Right lung (tissue), 5 donors: ENCODE results near the gene PARP6. TPM values are rescaled to one million over a fixed set of nuclear protein-coding genes. Genes with fewer than 3 reads are reported as not detected.

Source experiments
- DNase-seq, 2 donors: peaks; one replicate each; pipeline ENCODE4 v3.0.0-alpha.2; 2013
- polyA plus RNA-seq, 5 donors: library from polyadenylated mRNA; unstranded; fragments of 120-200 nt; gene quantifications; one replicate each; pipeline versions ENCODE4 v1.2.1 to v1.2.3, GENCODE V29; 2013; ENCODE audit warnings: inconsistent platforms in 1 of 5, low replicate concordance in 1 of 5; ENCODE audit not compliant: insufficient read length in 5 of 5, insufficient read depth in 1 of 5

The PARP6 gene
- polyA plus RNA-seq, 5 donors: 110 to 161 (median 124) TPM

- DNase-seq: no peak
Observed at GRCh38 chr15:72200395-72201237, 71.7 kb downstream of the PARP6 start.

DNA sequence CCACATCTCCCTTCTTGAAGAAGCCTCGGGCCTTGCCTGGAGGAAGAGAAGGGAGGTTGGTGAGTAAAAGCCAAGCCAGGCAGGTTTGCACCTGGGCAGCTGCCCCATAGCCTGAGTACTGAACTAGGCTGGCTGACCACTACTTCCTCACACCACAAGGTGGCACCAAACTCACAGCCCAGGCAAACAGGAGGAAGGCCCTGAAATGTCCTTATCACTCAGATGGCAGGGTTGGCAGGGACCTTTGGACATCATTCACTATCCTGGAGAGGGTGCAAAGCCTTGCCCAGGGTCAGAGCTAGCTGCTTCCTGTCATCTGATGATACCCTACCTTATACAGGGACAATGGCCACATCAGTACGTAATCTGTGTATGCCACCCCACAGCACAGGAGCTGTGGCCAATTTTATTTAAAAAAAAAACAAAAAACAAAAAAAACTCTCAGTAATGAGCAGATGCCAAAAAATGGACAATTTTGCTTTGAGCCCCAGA lies 72.6 kb downstream of the PARP6 start:
- peak in 1 of 2 donors; percentile 74 for DNase-seq

DNA sequence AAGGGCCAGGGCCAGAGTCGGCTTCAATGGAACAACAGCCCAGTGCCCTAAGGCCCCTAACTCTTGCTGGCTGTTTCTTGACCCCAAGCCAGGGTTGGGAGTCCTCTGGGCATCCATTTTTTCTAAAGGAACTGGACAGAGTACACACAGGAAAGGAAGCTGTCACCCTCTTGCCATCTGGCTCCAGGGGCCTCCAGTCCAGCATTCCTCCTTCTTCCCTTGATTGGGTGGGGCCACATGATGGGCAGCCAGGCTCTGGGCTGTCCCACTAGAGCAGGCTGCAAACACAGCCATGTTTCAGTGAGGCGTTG lies 73.2 kb downstream of the PARP6 start:
- DNase-seq: no peak

DNA sequence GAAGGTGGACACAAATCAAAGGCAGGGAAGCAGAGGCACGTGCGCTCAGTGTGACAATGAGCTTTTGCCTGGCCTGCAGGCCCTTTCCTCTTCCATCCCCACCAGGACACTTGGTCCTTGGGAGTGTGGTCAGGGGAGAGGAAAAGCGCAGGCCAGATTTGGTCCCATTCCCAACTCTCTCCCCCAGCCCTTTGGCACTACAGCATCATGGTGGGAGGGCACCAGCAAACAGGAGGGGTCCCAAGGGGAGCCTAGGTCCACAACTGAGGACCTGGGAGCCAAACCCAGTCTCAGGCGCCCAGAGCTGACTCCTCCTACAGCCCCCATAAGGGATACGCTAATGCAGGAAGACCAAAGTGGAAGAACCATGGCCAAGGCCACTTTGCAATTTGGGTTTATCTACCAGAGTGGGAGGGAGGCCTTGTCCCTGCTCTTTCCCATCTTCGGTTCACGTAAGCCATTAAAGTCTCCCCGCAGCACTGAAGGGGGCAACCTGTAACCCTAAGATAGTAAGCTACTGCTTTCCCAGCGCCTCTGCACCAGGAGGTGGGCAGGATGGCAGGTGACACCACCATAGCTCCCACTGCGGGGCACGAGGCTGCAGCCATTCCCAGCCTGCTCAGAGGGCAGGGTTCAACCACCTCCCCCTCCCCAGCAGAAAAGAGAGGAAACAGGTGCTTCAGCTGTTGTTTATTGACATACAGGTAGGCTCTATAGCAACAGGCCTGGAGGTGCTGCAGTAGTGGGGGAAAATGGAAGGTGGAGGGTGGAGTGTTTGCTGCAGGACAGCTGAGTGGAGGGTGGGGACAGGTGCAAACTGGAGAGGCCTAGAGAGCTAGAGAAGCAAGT lies 73.8 kb downstream of the PARP6 start:
- no peak for DNase-seq

- DNase-seq: no peak
Observed at GRCh38 chr15:72197460-72198355, 74.6 kb downstream of the PARP6 start, which contains the start of gene GRAMD2A. GRAMD2A (minus strand) TSS chr15:72197787.

- DNase-seq: no peak
Observed at GRCh38 chr15:72197041-72197459, 75.3 kb downstream of the PARP6 start.

GRCh38 chr15:72196409-72197040 lies 75.8 kb downstream of the PARP6 start:
- no peak for DNase-seq

GRCh38 chr15:72195101-72195511 lies 77.2 kb downstream of the PARP6 start:
- DNase-seq: no peak

GRCh38 chr15:72193836-72194396 lies 78.4 kb downstream of the PARP6 start:
- no peak for DNase-seq

DNA sequence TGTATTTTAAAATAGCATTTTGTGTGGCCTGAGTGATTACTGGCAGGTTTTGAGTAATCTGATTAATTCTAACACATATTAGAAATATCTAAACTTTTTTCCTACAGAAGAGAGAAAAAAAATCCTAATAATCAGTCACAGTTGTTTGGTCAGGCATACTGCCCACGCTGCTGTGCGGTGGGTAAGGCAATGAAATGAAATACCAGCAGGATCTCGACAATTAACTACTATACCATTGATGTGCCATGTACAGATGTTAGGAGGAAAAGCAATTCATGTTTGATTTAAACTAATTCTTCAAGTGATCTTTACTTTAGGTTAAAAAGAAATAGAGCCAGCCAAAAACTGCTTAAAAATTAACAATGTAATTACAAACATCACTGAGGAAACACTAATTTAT lies 79.9 kb downstream of the PARP6 start:
- DNase-seq: no peak

Other genes starting within 250 kb of the PARP6 start
- gene MYO9A, start 154.4 kb downstream of the PARP6 start, polyA plus RNA-seq: 10 to 100 TPM; 22.3 to 43.3 (median 38.9) TPM
- gene SENP8, start 154.2 kb downstream of the PARP6 start, polyA plus RNA-seq: 1 to 10 TPM; 4.0 to 5.7 (median 4.8) TPM
- 1 to 10 TPM; 6.0 to 9.6 (median 7.4) TPM for gene GRAMD2A, start 74.8 kb downstream of the PARP6 start, polyA plus RNA-seq
- 100 to 1,000 TPM; 431 to 641 (median 574) TPM for gene PKM, start 41.4 kb downstream of the PARP6 start, polyA plus RNA-seq
- 1 to 10 TPM; 1.8 to 3.6 (median 3.2) TPM for gene CELF6, start 47.6 kb upstream of the PARP6 start, polyA plus RNA-seq
- gene HEXA, start 103.5 kb upstream of the PARP6 start, polyA plus RNA-seq: 100 to 1,000 TPM in 1 of 5 donors, 10 to 100 TPM in 4; 67.9 to 105 (median 82.1) TPM
- under 1 TPM in 1 of 5 donors, not detected in 4; 0.20 TPM for gene TMEM202, start 125.8 kb upstream of the PARP6 start, polyA plus RNA-seq
- gene ARIH1, start 201.8 kb upstream of the PARP6 start, polyA plus RNA-seq: 100 to 1,000 TPM; 158 to 211 (median 201) TPM